ENCODE results near the gene LGI4.
"Not testable (repeated sequence)": the region's sequence is repeated elsewhere in the genome, so short reads cannot be mapped to it uniquely, and the experiment has no call there.

LGI4 gene

GRCh38 chr19:35110974-35111373, 23.9 kb downstream of the LGI4 start:
- Histone ChIP-seq H3K9me3 (ENCODE audit: control insufficient read depth, insufficient read depth, low read length) (no peaks in the 10 kb centered on the region), H3K27ac (ENCODE audit: low read depth, low read length) (no peak overlapping the region)

GRCh38 chr19:35109395-35110112, 25.3 kb downstream of the LGI4 start:
- H3K4me3 ChIP-seq (ENCODE audit: low read depth, low read length): no peak overlapping the region
- no peaks in the 10 kb centered on the region for H3K27me3 ChIP-seq (ENCODE audit: control insufficient read depth, insufficient read depth, low read length)
- no peaks in the 10 kb centered on the region for H3K36me3 ChIP-seq (ENCODE audit: control insufficient read depth, insufficient read depth, low read length)
- H3K9ac ChIP-seq (ENCODE audit: low read depth, low read length): no peak overlapping the region
- H3K27ac ChIP-seq (ENCODE audit: low read depth, low read length): no peak overlapping the region
- no peaks in the 10 kb centered on the region for H3K9me3 ChIP-seq (ENCODE audit: control insufficient read depth, insufficient read depth, low read length)
- peaks cover 6% of the 10 kb centered on the region for H3K4me1 ChIP-seq (ENCODE audit: control insufficient read depth, insufficient read depth, low read length)

More at GRCh38 chr19:35110974-35111373, 23.9 kb downstream of the LGI4 start:
- no peaks in the 10 kb centered on the region for H3K27me3 ChIP-seq (ENCODE audit: control insufficient read depth, insufficient read depth, low read length)
- H3K36me3 ChIP-seq (ENCODE audit: control insufficient read depth, insufficient read depth, low read length): no peaks in the 10 kb centered on the region
- peaks cover 14% of the 10 kb centered on the region for H3K4me1 ChIP-seq (ENCODE audit: control insufficient read depth, insufficient read depth, low read length)
- H3K4me3 ChIP-seq (ENCODE audit: low read depth, low read length): no peak overlapping the region
- no peak overlapping the region for H3K9ac ChIP-seq (ENCODE audit: low read depth, low read length)

GRCh38 chr19:35108730-35109129, 26.1 kb downstream of the LGI4 start:
- Histone ChIP-seq H3K4me3 (ENCODE audit: low read depth, low read length) (no peak overlapping the region), H3K27me3 (ENCODE audit: control insufficient read depth, insufficient read depth, low read length) (no peaks in the 10 kb centered on the region), H3K9me3 (ENCODE audit: control insufficient read depth, insufficient read depth, low read length) (no peaks in the 10 kb centered on the region), H3K4me1 (ENCODE audit: control insufficient read depth, insufficient read depth, low read length) (peaks cover 3% of the 10 kb centered on the region), H3K9ac (ENCODE audit: low read depth, low read length) (no peak overlapping the region), H3K27ac (ENCODE audit: low read depth, low read length) (no peak overlapping the region), H3K36me3 (ENCODE audit: control insufficient read depth, insufficient read depth, low read length) (no peaks in the 10 kb centered on the region)

GRCh38 chr19:35107545-35107944, 27.3 kb downstream of the LGI4 start:
- no peak overlapping the region for H3K27ac ChIP-seq (ENCODE audit: low read depth, low read length)
- peaks cover 3% of the 10 kb centered on the region for H3K4me1 ChIP-seq (ENCODE audit: control insufficient read depth, insufficient read depth, low read length)
- H3K36me3 ChIP-seq (ENCODE audit: control insufficient read depth, insufficient read depth, low read length): no peaks in the 10 kb centered on the region
- no peak overlapping the region for H3K9ac ChIP-seq (ENCODE audit: low read depth, low read length)
- H3K4me3 ChIP-seq (ENCODE audit: low read depth, low read length): no peak overlapping the region
- no peaks in the 10 kb centered on the region for H3K9me3 ChIP-seq (ENCODE audit: control insufficient read depth, insufficient read depth, low read length)
- H3K27me3 ChIP-seq (ENCODE audit: control insufficient read depth, insufficient read depth, low read length): no peaks in the 10 kb centered on the region

- no peaks in the 10 kb centered on the region for H3K36me3 ChIP-seq (ENCODE audit: control insufficient read depth, insufficient read depth, low read length)
- H3K27ac ChIP-seq (ENCODE audit: low read depth, low read length): no peak overlapping the region
- H3K27me3 ChIP-seq (ENCODE audit: control insufficient read depth, insufficient read depth, low read length): no peaks in the 10 kb centered on the region
- H3K4me3 ChIP-seq (ENCODE audit: low read depth, low read length): no peak overlapping the region
- no peaks in the 10 kb centered on the region for H3K9me3 ChIP-seq (ENCODE audit: control insufficient read depth, insufficient read depth, low read length)
- peaks cover 3% of the 10 kb centered on the region for H3K4me1 ChIP-seq (ENCODE audit: control insufficient read depth, insufficient read depth, low read length)
- H3K9ac ChIP-seq (ENCODE audit: low read depth, low read length): no peak overlapping the region
These were observed 27.8 kb downstream of the LGI4 start for GRCh38 chr19:35106898-35107541.

GRCh38 chr19:35106291-35106583, 28.6 kb downstream of the LGI4 start:
- no peaks in the 10 kb centered on the region for H3K9me3 ChIP-seq (ENCODE audit: control insufficient read depth, insufficient read depth, low read length)
- peaks cover 3% of the 10 kb centered on the region for H3K4me1 ChIP-seq (ENCODE audit: control insufficient read depth, insufficient read depth, low read length)
- no peaks in the 10 kb centered on the region for H3K36me3 ChIP-seq (ENCODE audit: control insufficient read depth, insufficient read depth, low read length)
- no peak overlapping the region for H3K9ac ChIP-seq (ENCODE audit: low read depth, low read length)
- H3K27ac ChIP-seq (ENCODE audit: low read depth, low read length): no peak overlapping the region
- H3K4me3 ChIP-seq (ENCODE audit: low read depth, low read length): no peak overlapping the region
- no peaks in the 10 kb centered on the region for H3K27me3 ChIP-seq (ENCODE audit: control insufficient read depth, insufficient read depth, low read length)

- H3K4me3 ChIP-seq (ENCODE audit: low read depth, low read length): no peak overlapping the region
- no peaks in the 10 kb centered on the region for H3K27me3 ChIP-seq (ENCODE audit: control insufficient read depth, insufficient read depth, low read length)
These were observed 29.2 kb downstream of the LGI4 start for GRCh38 chr19:35105411-35106290.

GRCh38 chr19:35105047-35105410, 29.8 kb downstream of the LGI4 start:
- H3K9ac ChIP-seq (ENCODE audit: low read depth, low read length): no peak overlapping the region
- no peak overlapping the region for H3K27ac ChIP-seq (ENCODE audit: low read depth, low read length)

More at GRCh38 chr19:35105411-35106290, 29.2 kb downstream of the LGI4 start:
- no peaks in the 10 kb centered on the region for H3K36me3 ChIP-seq (ENCODE audit: control insufficient read depth, insufficient read depth, low read length)
- no peak overlapping the region for H3K27ac ChIP-seq (ENCODE audit: low read depth, low read length)
- H3K9ac ChIP-seq (ENCODE audit: low read depth, low read length): no peak overlapping the region
- H3K4me1 ChIP-seq (ENCODE audit: control insufficient read depth, insufficient read depth, low read length): peaks cover 3% of the 10 kb centered on the region
- H3K9me3 ChIP-seq (ENCODE audit: control insufficient read depth, insufficient read depth, low read length): no peaks in the 10 kb centered on the region

GRCh38 chr19:35104361-35104760, 30.5 kb downstream of the LGI4 start:
- Histone ChIP-seq H3K9me3 (ENCODE audit: control insufficient read depth, insufficient read depth, low read length) (no peaks in the 10 kb centered on the region), H3K4me1 (ENCODE audit: control insufficient read depth, insufficient read depth, low read length) (no peaks in the 10 kb centered on the region), H3K27me3 (ENCODE audit: control insufficient read depth, insufficient read depth, low read length) (no peaks in the 10 kb centered on the region), H3K4me3 (ENCODE audit: low read depth, low read length) (no peak overlapping the region), H3K27ac (ENCODE audit: low read depth, low read length) (no peak overlapping the region), H3K9ac (ENCODE audit: low read depth, low read length) (no peak overlapping the region), H3K36me3 (ENCODE audit: control insufficient read depth, insufficient read depth, low read length) (no peaks in the 10 kb centered on the region)

More at GRCh38 chr19:35105047-35105410, 29.8 kb downstream of the LGI4 start:
- H3K4me3 ChIP-seq (ENCODE audit: low read depth, low read length): no peak overlapping the region
- H3K27me3 ChIP-seq (ENCODE audit: control insufficient read depth, insufficient read depth, low read length): no peaks in the 10 kb centered on the region
- peaks cover 3% of the 10 kb centered on the region for H3K4me1 ChIP-seq (ENCODE audit: control insufficient read depth, insufficient read depth, low read length)
- no peaks in the 10 kb centered on the region for H3K9me3 ChIP-seq (ENCODE audit: control insufficient read depth, insufficient read depth, low read length)
- no peaks in the 10 kb centered on the region for H3K36me3 ChIP-seq (ENCODE audit: control insufficient read depth, insufficient read depth, low read length)

GRCh38 chr19:35103614-35104013, 31.2 kb downstream of the LGI4 start:
- not testable (repeated sequence) for H3K9me3 ChIP-seq (ENCODE audit: control insufficient read depth, insufficient read depth, low read length); H3K4me1 ChIP-seq (ENCODE audit: control insufficient read depth, insufficient read depth, low read length); H3K4me3 ChIP-seq (ENCODE audit: low read depth, low read length); H3K36me3 ChIP-seq (ENCODE audit: control insufficient read depth, insufficient read depth, low read length); H3K27ac ChIP-seq (ENCODE audit: low read depth, low read length); H3K27me3 ChIP-seq (ENCODE audit: control insufficient read depth, insufficient read depth, low read length); H3K9ac ChIP-seq (ENCODE audit: low read depth, low read length)

- not testable (repeated sequence) for H3K27me3 ChIP-seq (ENCODE audit: control insufficient read depth, insufficient read depth, low read length); H3K9me3 ChIP-seq (ENCODE audit: control insufficient read depth, insufficient read depth, low read length); H3K36me3 ChIP-seq (ENCODE audit: control insufficient read depth, insufficient read depth, low read length); H3K4me1 ChIP-seq (ENCODE audit: control insufficient read depth, insufficient read depth, low read length); H3K4me3 ChIP-seq (ENCODE audit: low read depth, low read length); H3K9ac ChIP-seq (ENCODE audit: low read depth, low read length); H3K27ac ChIP-seq (ENCODE audit: low read depth, low read length)
These were observed 32.9 kb downstream of the LGI4 start for GRCh38 chr19:35101949-35102348.
